Breast epithelium (tissue), 4 donors: Measurements from ENCODE around the gene LRRC1. TPM values are rescaled to one million over a fixed set of nuclear protein-coding genes. Genes with fewer than 3 reads are reported as not detected.
A peak's percentile ranks its signal among the peaks of the same experiment; 100 is the strongest.

ENCODE experiments used
- DNase-seq, 2 donors: peaks; one replicate each; pipeline ENCODE4 v3.0.0-alpha.2; 2019; ENCODE audit warnings: low spot score in 2 of 2
- H3K27ac ChIP-seq, 2 donors: fragments of 200-600 bp; sonication (generic) in 1 of 2; one replicate each; pipeline ENCODE4 v1.5.1; 2016 to 2019; ENCODE audit warnings: mild to moderate bottlenecking in 1 of 2
- H3K27me3 ChIP-seq, 2 donors: fragments of 200-600 bp; sonication (generic) in 1 of 2; one replicate each; pipeline versions ENCODE4 v1.5.1 to v1.6.0; 2017 to 2019; ENCODE audit warnings: control low read depth in 1 of 2, mild to moderate bottlenecking in 1 of 2
- H3K36me3 ChIP-seq: fragments of 200-600 bp; one replicate; pipeline ENCODE4 v1.5.1; 2019
- H3K4me1 ChIP-seq, 2 donors: fragments of 200-600 bp; sonication (generic); one replicate each; pipeline ENCODE4 v1.5.1; 2016 to 2019; ENCODE audit warnings: control low read depth in 1 of 2
- H3K4me3 ChIP-seq, 3 donors: fragments of 200-600 bp; sonication (generic); 1 replicate in 2 of 3; 2 replicates in 1 of 3; pipeline ENCODE4 v1.5.1; 2016 to 2019; ENCODE audit warnings: mild to moderate bottlenecking in 3 of 3, moderate library complexity in 2 of 3
- H3K9me3 ChIP-seq, 2 donors: fragments of 200-600 bp; sonication (generic) in 1 of 2; one replicate each; pipeline ENCODE4 v1.5.1; 2016 to 2019; ENCODE audit warnings: control low read depth in 1 of 2
- POLR2A ChIP-seq: fragments of 450-650 bp; IDR thresholded peaks from one replicate; pipeline ENCODE4 v1.6.1; 2016; ENCODE audit warnings: antibody characterized with exemption, mild to moderate bottlenecking, moderate library complexity
- POLR2AphosphoS5 ChIP-seq, 3 donors: sonication (generic); formaldehyde crosslinking; IDR thresholded peaks; one replicate each; pipeline ENCODE4 v1.6.1; 2017; ENCODE audit warnings: antibody characterized with exemption in 3 of 3
- intact Hi-C: fragments of 100-400 bp; cut with DNase I; formaldehyde crosslinking; loops from one replicate; pipeline ENCODE4 v1.15.1; 2023; ENCODE audit warnings: low total_unique reads
- total RNA-seq, 3 donors: library from RNA; depleted of rRNA; stranded (reverse); fragments of >200 nt; gene quantifications; one replicate each; pipeline ENCODE4 v1.1.0, GENCODE V29; 2016
- TF ChIP-seq, protein P1 (sequence below), 3 donors: fragments of 450-650 bp; IDR thresholded peaks; one replicate each; pipeline ENCODE4 v1.5.1; 2016 to 2017; ENCODE audit warnings: antibody characterized with exemption in 3 of 3, mild to moderate bottlenecking in 3 of 3, moderate library complexity in 3 of 3

Gene LRRC1
- total RNA-seq, 3 donors from 2014 or later = 10.1 to 37.9 (median 37.4) TPM

DNA sequence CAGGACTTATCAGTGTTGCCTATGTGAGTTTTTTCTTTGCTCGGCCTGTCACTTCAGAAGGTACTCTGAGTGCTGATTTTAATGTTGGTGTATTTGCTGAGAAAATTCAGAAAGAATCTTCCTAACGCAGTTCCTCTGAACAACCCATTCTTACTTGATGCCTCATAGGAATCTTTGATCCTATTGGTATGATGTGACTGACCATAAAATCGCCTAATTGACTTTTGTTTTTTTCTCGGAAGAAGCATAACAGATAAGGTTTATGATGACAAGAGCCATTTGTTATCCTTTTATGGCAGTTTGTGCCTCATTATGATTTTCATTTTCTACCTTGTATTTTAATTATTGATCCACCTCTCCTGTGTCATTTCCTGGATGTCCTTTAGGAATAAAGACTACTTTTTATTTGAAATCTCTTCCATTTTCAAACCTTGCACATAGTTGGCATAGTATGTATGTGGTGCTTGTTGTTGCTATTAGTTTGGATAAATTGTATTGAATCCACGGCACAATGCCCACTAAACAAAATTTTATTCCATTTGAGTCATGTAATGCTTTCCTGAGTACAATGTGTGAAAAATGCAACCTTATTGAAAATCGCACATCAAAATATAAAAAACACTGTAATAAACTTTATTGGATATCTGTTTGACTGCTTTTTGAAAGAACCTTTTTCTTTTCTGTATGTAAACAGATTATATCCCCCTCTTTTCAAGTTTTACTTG, 37.3 kb downstream of the LRRC1 start:
- Histone ChIP-seq H3K4me1 (no peaks in the 10 kb centered on the region), H3K4me3 (no peak overlapping the region), H3K36me3 (no peaks in the 10 kb centered on the region), H3K27ac (no peak overlapping the region), H3K9me3 (no peaks in the 10 kb centered on the region), H3K27me3 (no peaks in the 10 kb centered on the region)
- intact Hi-C loops = no loop called here
- no peak for DNase-seq
- TF ChIP-seq POLR2AphosphoS5 (IDR thresholded peaks at IDR 0.05) = no peak
- no peak for TF ChIP-seq POLR2A
- TF ChIP-seq, protein P1, sequence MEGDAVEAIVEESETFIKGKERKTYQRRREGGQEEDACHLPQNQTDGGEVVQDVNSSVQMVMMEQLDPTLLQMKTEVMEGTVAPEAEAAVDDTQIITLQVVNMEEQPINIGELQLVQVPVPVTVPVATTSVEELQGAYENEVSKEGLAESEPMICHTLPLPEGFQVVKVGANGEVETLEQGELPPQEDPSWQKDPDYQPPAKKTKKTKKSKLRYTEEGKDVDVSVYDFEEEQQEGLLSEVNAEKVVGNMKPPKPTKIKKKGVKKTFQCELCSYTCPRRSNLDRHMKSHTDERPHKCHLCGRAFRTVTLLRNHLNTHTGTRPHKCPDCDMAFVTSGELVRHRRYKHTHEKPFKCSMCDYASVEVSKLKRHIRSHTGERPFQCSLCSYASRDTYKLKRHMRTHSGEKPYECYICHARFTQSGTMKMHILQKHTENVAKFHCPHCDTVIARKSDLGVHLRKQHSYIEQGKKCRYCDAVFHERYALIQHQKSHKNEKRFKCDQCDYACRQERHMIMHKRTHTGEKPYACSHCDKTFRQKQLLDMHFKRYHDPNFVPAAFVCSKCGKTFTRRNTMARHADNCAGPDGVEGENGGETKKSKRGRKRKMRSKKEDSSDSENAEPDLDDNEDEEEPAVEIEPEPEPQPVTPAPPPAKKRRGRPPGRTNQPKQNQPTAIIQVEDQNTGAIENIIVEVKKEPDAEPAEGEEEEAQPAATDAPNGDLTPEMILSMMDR (IDR thresholded peaks at IDR 0.05) = no peak

DNA sequence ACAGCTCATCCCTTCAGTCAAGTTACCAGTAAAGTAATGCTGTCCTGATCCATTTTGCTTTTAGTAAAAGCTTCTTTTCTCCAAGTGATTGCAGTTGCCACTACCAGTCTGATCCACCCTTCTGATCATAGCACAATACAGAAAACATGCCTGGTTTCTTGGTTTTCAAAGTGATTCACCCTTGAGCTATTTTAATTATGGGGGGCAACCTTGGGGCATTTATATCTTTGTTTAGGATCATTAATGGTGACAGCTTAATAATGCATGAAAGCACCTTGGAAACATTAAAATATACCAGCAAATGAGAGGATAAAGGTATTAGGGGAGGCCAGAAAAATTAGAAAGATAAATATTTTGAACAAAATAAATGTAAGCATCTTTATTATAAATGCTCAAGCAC, 38.4 kb downstream of the LRRC1 start:
- TF ChIP-seq POLR2AphosphoS5 (IDR thresholded peaks at IDR 0.05) = no peak
- Histone ChIP-seq H3K4me3 (no peak overlapping the region), H3K27ac (no peak overlapping the region), H3K9me3 (no peaks in the 10 kb centered on the region), H3K4me1 (no peaks in the 10 kb centered on the region), H3K27me3 (no peaks in the 10 kb centered on the region), H3K36me3 (no peaks in the 10 kb centered on the region)
- DNase-seq = no peak
- intact Hi-C loops = no loop called here

DNA sequence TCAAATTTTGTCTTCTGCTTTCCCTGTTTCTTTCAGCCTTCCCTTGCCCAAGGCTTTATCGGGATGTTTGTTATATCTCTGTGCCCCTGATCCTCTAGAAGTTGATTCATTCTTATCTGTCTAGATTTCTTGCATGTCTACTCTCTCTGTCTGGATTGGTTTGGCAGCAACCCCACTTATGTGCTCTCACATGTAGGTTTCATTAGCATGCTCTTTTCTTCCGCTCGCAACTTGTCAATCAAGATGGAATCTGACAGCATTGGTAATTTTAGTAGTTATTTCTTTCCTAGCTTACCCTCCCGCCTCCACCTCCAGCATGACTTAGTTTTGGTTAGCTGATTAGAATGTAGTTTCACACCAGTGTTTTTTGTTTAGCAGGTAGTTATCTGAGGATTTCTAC, 39.3 kb downstream of the LRRC1 start:
- Histone ChIP-seq H3K9me3 (no peaks in the 10 kb centered on the region), H3K36me3 (no peaks in the 10 kb centered on the region), H3K4me3 (no peak overlapping the region), H3K27me3 (no peaks in the 10 kb centered on the region), H3K27ac (no peak overlapping the region), H3K4me1 (no peaks in the 10 kb centered on the region)
- TF ChIP-seq POLR2AphosphoS5 (IDR thresholded peaks at IDR 0.05) = no peak
- TF ChIP-seq, protein P1 (IDR thresholded peaks at IDR 0.05) = no peak
- TF ChIP-seq POLR2A = no peak
- DNase-seq = no peak
- intact Hi-C loops = no loop called here

DNA sequence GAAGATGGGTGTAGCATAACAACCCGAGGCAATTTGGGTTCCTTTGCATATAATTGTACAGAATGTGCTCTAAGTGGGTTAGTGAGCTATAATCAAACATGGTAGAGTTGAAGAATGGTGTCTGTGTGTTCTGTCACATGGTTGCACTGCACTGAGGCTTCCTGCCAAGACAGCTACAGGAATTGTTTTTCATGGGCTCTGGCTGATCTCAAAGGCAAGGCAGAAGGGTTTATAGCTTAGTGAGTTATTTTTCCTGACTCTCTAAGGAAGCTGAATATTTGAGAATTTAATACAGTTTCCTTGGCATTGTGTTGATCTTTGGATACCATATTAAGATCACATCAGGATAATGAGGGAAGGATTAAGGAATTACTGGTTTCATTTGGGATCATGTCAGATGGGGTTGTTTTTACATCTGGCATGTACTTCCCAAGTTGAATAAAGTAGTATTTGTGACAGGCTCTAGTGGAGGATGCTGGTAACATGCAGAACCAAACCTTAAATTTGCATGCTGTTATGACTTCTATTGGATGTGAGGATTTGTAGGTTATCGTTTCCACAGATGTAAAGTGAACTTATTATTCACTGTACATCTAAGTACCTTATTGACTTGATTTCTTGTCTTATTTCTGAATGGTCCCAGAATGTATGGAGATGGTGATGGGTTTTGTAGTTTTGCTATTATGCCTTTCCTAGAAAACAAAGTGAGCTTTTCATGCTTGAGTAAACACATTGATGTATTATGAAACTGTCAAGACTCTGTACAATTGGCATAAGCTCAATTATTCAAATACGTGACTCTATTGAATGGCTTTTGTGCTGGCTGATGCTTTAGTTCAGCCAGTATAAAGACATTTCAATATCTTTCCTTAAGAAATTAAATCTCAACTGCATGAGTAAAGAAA, 43.3 kb downstream of the LRRC1 start:
- no peaks in the 10 kb centered on the region for H3K36me3 ChIP-seq
- no peaks in the 10 kb centered on the region for H3K4me1 ChIP-seq
- intact Hi-C loops = no loop called here
- peak overlapping the region in 1 of 2 donors; percentile 4 for H3K27ac ChIP-seq
- no peak overlapping the region for H3K4me3 ChIP-seq
- no peak for DNase-seq
- no peaks in the 10 kb centered on the region for H3K9me3 ChIP-seq
- no peaks in the 10 kb centered on the region for H3K27me3 ChIP-seq
- TF ChIP-seq POLR2A (no peak), POLR2AphosphoS5 (IDR thresholded peaks at IDR 0.05) (no peak)
- TF ChIP-seq, protein P1 (IDR thresholded peaks at IDR 0.05) = no peak

DNA sequence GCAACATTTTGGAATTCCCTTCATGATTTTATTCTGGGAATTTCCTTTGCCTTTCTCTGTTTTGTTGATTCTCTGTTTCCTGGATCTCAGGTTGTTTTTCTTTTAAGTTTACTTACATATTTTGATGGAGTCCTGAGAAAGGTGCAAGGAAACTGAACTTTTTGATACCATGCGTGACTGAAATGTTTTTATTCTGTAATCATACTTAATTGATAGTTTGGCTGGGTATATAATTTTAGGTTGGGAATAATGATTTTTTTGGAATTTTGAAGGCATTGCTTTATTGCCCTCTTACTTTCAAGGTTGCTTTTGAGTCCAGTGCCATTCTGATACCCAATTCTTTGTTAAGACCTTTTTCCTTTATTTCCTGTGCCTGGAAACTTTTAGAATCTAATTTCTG, 45.2 kb downstream of the LRRC1 start:
- intact Hi-C loops = no loop called here
- TF ChIP-seq, protein P1 (IDR thresholded peaks at IDR 0.05) = no peak
- TF ChIP-seq POLR2A (no peak), POLR2AphosphoS5 (IDR thresholded peaks at IDR 0.05) (no peak)
- DNase-seq = no peak
- Histone ChIP-seq H3K9me3 (no peaks in the 10 kb centered on the region), H3K4me3 (no peak overlapping the region), H3K27me3 (no peaks in the 10 kb centered on the region), H3K27ac (no peak overlapping the region), H3K4me1 (no peaks in the 10 kb centered on the region), H3K36me3 (no peaks in the 10 kb centered on the region)
